Ishikawa (cell line): ENCODE data around the gene COL18A1.

Experiments
- EP300 ChIP-seq: IDR thresholded peaks from 2 replicates; pipeline ENCODE4 v1.6.1; 2012; ENCODE audit warnings: borderline replicate concordance
- RAD21 ChIP-seq: IDR thresholded peaks from 2 replicates; pipeline ENCODE4 v1.6.1; 2012; ENCODE audit warnings: low read depth

DNA sequence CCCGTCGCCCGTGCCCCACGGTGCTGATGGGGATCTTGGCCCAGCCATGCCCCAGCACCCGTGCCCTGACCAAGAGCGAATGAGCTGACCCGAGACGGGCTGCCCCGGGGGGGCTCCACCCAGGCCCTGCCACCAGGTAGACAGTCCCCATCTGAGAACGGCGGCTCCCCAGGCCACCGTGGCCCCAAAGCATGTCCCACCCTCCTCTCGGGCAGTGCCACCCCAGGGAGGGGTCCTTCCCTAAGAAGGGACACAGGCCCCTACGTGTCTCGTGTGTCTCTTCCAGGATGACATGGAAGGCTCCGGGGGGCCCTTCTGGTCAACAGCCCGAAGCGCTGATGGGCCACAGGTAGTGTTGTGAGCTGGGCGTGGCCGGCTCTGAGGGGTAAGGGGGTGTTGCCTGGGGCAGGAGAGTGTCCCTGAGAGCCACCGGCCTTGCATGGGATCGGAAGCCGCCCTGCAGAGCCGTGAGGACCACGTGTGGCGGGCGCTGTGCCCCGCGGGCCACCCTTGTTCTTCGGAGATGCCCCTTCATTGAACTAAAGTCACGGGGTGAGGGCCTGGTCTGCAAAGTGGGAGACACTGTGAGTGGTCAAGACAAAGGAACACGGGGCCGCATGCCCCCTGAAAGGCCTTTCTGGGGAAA lies 82.3 kb downstream of the COL18A1 start:
- no peak for TF ChIP-seq RAD21
- TF ChIP-seq EP300 = no peak
